Ishikawa (cell line): ENCODE measurements around the gene CD70.

Source experiments
- CEBPB ChIP-seq: IDR thresholded peaks from 2 replicates; pipeline ENCODE4 v1.6.1; 2012
- CREB1 ChIP-seq: IDR thresholded peaks from 2 replicates; pipeline ENCODE4 v1.6.1; 2012; ENCODE audit warnings: low read depth
- EGR1 ChIP-seq: IDR thresholded peaks from 2 replicates; pipeline ENCODE4 v1.6.1; 2012
- EP300 ChIP-seq: IDR thresholded peaks from 2 replicates; pipeline ENCODE4 v1.6.1; 2012; ENCODE audit warnings: borderline replicate concordance
- FOXM1 ChIP-seq: IDR thresholded peaks from 2 replicates; pipeline ENCODE4 v1.6.1; 2012; ENCODE audit warnings: low read depth, borderline replicate concordance
- MAX ChIP-seq: IDR thresholded peaks from 2 replicates; pipeline ENCODE4 v1.6.1; 2012
- NFIC ChIP-seq: IDR thresholded peaks from 2 replicates; pipeline ENCODE4 v1.6.1; 2012
- RAD21 ChIP-seq: IDR thresholded peaks from 2 replicates; pipeline ENCODE4 v1.6.1; 2012; ENCODE audit warnings: low read depth
- REST ChIP-seq: IDR thresholded peaks from 2 replicates; pipeline ENCODE4 v1.6.1; 2012; ENCODE audit warnings: low read depth, mild to moderate bottlenecking
- TAF1 ChIP-seq: IDR thresholded peaks from 2 replicates; pipeline ENCODE4 v1.6.1; 2012; ENCODE audit warnings: low read depth, mild to moderate bottlenecking
- TCF12 ChIP-seq: IDR thresholded peaks from 2 replicates; pipeline ENCODE4 v1.6.1; 2012; ENCODE audit warnings: low read depth
- TEAD4 ChIP-seq: IDR thresholded peaks from 2 replicates; pipeline ENCODE4 v1.6.1; 2012
- YY1 ChIP-seq: IDR thresholded peaks from 2 replicates; pipeline ENCODE4 v1.6.1; 2012; ENCODE audit warnings: low read depth
- ZBTB7A ChIP-seq: IDR thresholded peaks from 2 replicates; pipeline ENCODE4 v1.6.1; 2012; ENCODE audit warnings: low read depth
- TF ChIP-seq, protein P1 (sequence below): IDR thresholded peaks from 2 replicates; pipeline ENCODE4 v1.6.1; 2012

CD70 gene

DNA sequence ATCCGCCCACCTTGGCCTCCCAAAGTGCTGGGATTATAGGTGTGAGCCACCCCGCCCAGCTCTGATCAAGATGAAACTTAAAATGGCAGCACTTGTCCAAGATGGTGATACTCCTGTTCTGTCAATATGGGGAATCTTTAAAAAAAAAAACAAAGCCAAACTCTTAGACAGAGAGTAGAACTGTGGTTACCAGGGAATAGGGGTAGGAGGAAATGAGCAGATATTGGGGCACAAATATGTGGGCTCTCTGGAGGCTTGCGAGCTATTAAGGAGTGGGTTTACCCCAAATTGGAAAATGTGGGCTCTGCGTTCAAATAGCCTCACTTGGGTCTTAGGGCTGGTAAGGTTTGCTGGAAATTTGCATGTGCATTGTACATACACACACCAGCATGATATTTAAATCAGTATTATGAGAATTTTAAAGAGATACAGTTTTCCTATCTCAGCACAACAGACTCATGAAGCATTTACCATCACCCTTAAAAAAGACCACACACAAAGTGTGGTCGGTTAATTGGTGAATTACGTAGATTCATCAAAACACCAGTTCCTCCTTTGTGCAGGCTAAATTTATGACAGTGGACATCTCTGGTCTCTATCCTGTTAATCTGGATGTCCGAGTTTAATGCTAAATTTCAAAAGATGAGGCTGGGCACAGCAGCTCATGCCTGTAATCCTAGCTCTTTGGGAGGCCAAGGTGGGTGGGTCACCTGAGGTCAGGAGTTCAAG, 11.3 kb downstream of the CD70 start:
- TF ChIP-seq, protein P1, sequence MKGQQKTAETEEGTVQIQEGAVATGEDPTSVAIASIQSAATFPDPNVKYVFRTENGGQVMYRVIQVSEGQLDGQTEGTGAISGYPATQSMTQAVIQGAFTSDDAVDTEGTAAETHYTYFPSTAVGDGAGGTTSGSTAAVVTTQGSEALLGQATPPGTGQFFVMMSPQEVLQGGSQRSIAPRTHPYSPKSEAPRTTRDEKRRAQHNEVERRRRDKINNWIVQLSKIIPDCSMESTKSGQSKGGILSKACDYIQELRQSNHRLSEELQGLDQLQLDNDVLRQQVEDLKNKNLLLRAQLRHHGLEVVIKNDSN = no peak
- TF ChIP-seq REST (no peak), CEBPB (no peak), TEAD4 (no peak), RAD21 (no peak), NFIC (no peak), TAF1 (no peak), TCF12 (no peak), MAX (no peak), EP300 (no peak), FOXM1 (no peak), EGR1 (no peak), YY1 (no peak), ZBTB7A (no peak), CREB1 (no peak)

- TF ChIP-seq EP300 = no peak
- TF ChIP-seq EGR1 = no peak
- TF ChIP-seq CREB1 = no peak
- TF ChIP-seq CEBPB = no peak
- TF ChIP-seq MAX = no peak
- TF ChIP-seq TAF1 = no peak
- no peak for TF ChIP-seq REST
- TF ChIP-seq TCF12 = no peak
- TF ChIP-seq NFIC = no peak
- no peak for TF ChIP-seq FOXM1
- no peak for TF ChIP-seq YY1
- TF ChIP-seq, protein P1 = no peak
- no peak for TF ChIP-seq ZBTB7A
- no peak for TF ChIP-seq TEAD4
- TF ChIP-seq RAD21 = no peak
Measured at GRCh38 chr19:6577476-6578125, 13.3 kb downstream of the CD70 start.

DNA sequence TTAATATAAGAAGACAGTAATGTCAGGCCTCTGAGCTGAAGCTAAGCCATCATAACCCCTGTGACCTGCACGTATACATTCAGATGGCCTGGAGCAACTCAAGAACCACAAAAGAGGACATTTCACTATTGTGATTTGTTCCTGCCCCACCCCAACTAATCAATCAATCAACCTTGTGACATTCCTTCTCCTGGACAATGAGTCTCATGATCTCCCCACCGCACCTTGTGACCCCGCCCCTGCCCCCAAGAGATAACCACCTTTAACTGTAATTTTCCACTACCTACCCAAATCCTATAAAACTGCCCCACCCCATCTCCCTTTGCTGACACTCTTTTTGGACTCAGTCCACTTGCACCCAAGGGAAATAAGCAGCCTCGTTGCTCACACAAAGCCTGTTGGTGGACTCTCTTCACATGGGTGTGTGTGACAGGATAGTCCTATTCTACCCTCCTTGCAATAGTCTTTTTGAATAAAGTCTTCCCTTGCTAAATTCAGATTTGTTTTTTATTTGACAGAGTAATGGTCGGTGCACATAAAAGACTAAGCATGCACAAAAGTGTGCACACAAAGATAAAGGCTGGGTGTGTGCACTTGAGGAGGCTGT, 14.0 kb downstream of the CD70 start:
- TF ChIP-seq EP300 (no peak), REST (no peak), MAX (no peak), RAD21 (no peak), TEAD4 (no peak), FOXM1 (no peak), ZBTB7A (no peak), NFIC (no peak), TCF12 (no peak), CEBPB (no peak), YY1 (no peak), TAF1 (no peak)
